A673 (cell line): Measurements from ENCODE around the gene GRWD1.

Experiments used
- CTCF ChIP-seq: fragments of 300-800, 200-600 bp; sonication (generic); conservative IDR thresholded peaks from 2 replicates; pipeline ENCODE4 v1.5.1; 2017; ENCODE audit warnings: low read depth, mild to moderate bottlenecking, antibody characterized with exemption, low read length, moderate library complexity, mixed read lengths
- EZH2 ChIP-seq: fragments of 200-600 bp; sonication (generic); IDR thresholded peaks from 2 replicates; pipeline ENCODE4 v1.6.1; 2017; ENCODE audit warnings: borderline replicate concordance, low read depth, mild to moderate bottlenecking, mixed read lengths, antibody characterized with exemption, low read length; ENCODE audit not compliant: poor library complexity, severe bottlenecking

GRCh38 chr19:48477067-48477685 is 31.4 kb downstream of the GRWD1 start:
- no peak for TF ChIP-seq CTCF
- TF ChIP-seq EZH2 = no peak
